Endothelial cell of umbilical vein (primary cell): ENCODE results near the gene UBA5. TPM values are rescaled to one million over a fixed set of nuclear protein-coding genes. Genes with fewer than 3 reads are reported as not detected.

Experiments used
- BruUV-seq: library from RNA; stranded (reverse); fragments of 400-500 nt; replicated peaks from 2 replicates; lab custom pipeline; 2021; lab: Mats Ljungman, UMichigan
- CTCF ChIA-PET: fragments of 300-600, 350-600 bp; sonication (Branson Sonifier 250); formaldehyde crosslinking; loops from one replicate; lab custom pipeline; 2021; ENCODE audit warnings: antibody characterized with exemption, inconsistent platforms; lab: Charles Lee
- POLR2A ChIA-PET: fragments of 300-600, 350-600 bp; sonication (Branson Sonifier 250); formaldehyde crosslinking; loops from one replicate; lab custom pipeline; 2021; ENCODE audit warnings: antibody characterized with exemption, inconsistent platforms; lab: Charles Lee
- DNase-seq: peaks from one replicate; pipeline ENCODE4 v3.0.0-alpha.2; 2011; ENCODE audit warnings: low read depth, low spot score
- FAIRE-seq: peaks from 2 replicates; lab custom pipeline; 2011; peaks lifted over from hg19 to GRCh38; lab: Jason Lieb, UNC
- H2AFZ ChIP-seq: 2 replicates; pipeline ENCODE4 v1.6.0; 2012; ENCODE audit warnings: low read depth, low read length, control low read depth, inconsistent platforms
- H3K27ac ChIP-seq: 2 replicates; pipeline ENCODE4 v1.5.1; 2011; ENCODE audit warnings: low read depth, mild to moderate bottlenecking, control low read depth, low read length, moderate library complexity; ENCODE audit not compliant: insufficient read depth
- H3K27me3 ChIP-seq, 2 experiments: 2 replicates each; pipeline versions ENCODE4 v1.6.0 to v1.6.1; 2011; ENCODE audit warnings: low read length in 2 of 2, mixed read lengths in 1 of 2; ENCODE audit not compliant: control insufficient read depth in 2 of 2, insufficient read depth in 2 of 2
- H3K36me3 ChIP-seq, 2 experiments: 2 replicates in 1 of 2; 3 replicates in 1 of 2; pipeline ENCODE4 v1.5.1; 2011; ENCODE audit warnings: low read length in 2 of 2, mild to moderate bottlenecking in 1 of 2, moderate library complexity in 1 of 2; ENCODE audit not compliant: control insufficient read depth in 2 of 2, insufficient read depth in 2 of 2; ENCODE audit errors: extremely low read depth in 1 of 2
- H3K4me1 ChIP-seq: 3 replicates; pipeline ENCODE4 v1.5.1; 2011; ENCODE audit warnings: mild to moderate bottlenecking, low read length; ENCODE audit not compliant: control insufficient read depth, insufficient read depth; ENCODE audit errors: extremely low read depth
- H3K4me2 ChIP-seq: 2 replicates; pipeline ENCODE4 v1.6.1; 2011; ENCODE audit warnings: low read length, control low read depth, mixed read lengths; ENCODE audit not compliant: insufficient read depth
- H3K4me3 ChIP-seq, 3 experiments: fragments of 200-600 bp in 1 of 3; sonication (generic), shearing (Covaris generic) in 1 of 3; replicated peaks in 1 of 3; 2 replicates each; pipeline ENCODE4 v1.5.1; 2011 to 2016; ENCODE audit warnings: control low read depth in 3 of 3, low read length in 3 of 3, mild to moderate bottlenecking in 2 of 3, inconsistent platforms in 1 of 3, low read depth in 1 of 3, moderate library complexity in 1 of 3; ENCODE audit not compliant: insufficient read depth in 1 of 3
- H3K79me2 ChIP-seq: 2 replicates; pipeline ENCODE4 v1.6.0; 2012; ENCODE audit warnings: low read length, inconsistent platforms; ENCODE audit not compliant: control insufficient read depth, insufficient read depth
- H3K9ac ChIP-seq: replicated peaks from 2 replicates; pipeline ENCODE3; 2011; ENCODE audit warnings: low read length, control low read depth; ENCODE audit not compliant: insufficient read depth; ENCODE audit errors: extremely low read depth
- H3K9me1 ChIP-seq: replicated peaks from 3 replicates; pipeline ENCODE4 v1.6.0; 2011; ENCODE audit warnings: mild to moderate bottlenecking, low read length; ENCODE audit not compliant: control insufficient read depth, insufficient read depth; ENCODE audit errors: extremely low read depth
- H3K9me3 ChIP-seq: replicated peaks from 2 replicates; pipeline ENCODE4 v1.5.1; 2012; ENCODE audit warnings: low read length, inconsistent platforms; ENCODE audit not compliant: control insufficient read depth, insufficient read depth
- H4K20me1 ChIP-seq: replicated peaks from 2 replicates; pipeline ENCODE3; 2011; ENCODE audit warnings: mild to moderate bottlenecking, low read length; ENCODE audit not compliant: control insufficient read depth, insufficient read depth; ENCODE audit errors: extremely low read depth
- GATA2 ChIP-seq: IDR thresholded peaks from 2 replicates; pipeline ENCODE4 v1.7.0; 2011; ENCODE audit warnings: low read depth, mild to moderate bottlenecking, moderate library complexity, mixed read lengths, low read length; ENCODE audit not compliant: insufficient read length, insufficient read depth
- JUN ChIP-seq: IDR thresholded peaks from 2 replicates; pipeline ENCODE4 v1.6.1; 2011; ENCODE audit warnings: borderline replicate concordance, low read depth; ENCODE audit not compliant: insufficient read length, insufficient read depth
- POLR2A ChIP-seq: IDR thresholded peaks from 2 replicates; pipeline ENCODE4 v1.6.1; 2012; ENCODE audit warnings: low read depth, mild to moderate bottlenecking, control low read depth, low read length
- dilution Hi-C: fragments of 300-500 bp; cut with MboI; formaldehyde crosslinking; loops from one replicate; pipeline ENCODE4 v1.15.0; 2019; ENCODE audit warnings: low sequenced_read_pairs; ENCODE audit not compliant: extremely low pct_ligation_motif_present
- intact Hi-C: fragments of 100-400 bp; cut with micrococcal nuclease; formaldehyde crosslinking; loops from one replicate; pipeline ENCODE4 v1.10.0; 2022
- polyA plus RNA-seq, 4 experiments: library from polyadenylated mRNA; depleted of rRNA in 3 of 4; stranded (reverse) in 3 of 4; unstranded in 1 of 4; fragments of >200 nt; gene quantifications; 2 replicates each; pipeline versions ENCODE4 v1.2.1 to v1.2.3, GENCODE V29; 2011 to 2012; ENCODE audit warnings: missing spikeins in 1 of 4
- total RNA-seq: library from RNA; stranded (reverse); gene quantifications from 2 replicates; pipeline ENCODE4 v1.2.3, GENCODE V29; 2021
- TF ChIP-seq, protein P1 (sequence below), 2 donors: IDR thresholded peaks; 1 replicate in 1 of 2; 2 replicates in 1 of 2; pipeline ENCODE4 v1.5.1; 2011; ENCODE audit warnings: low read length in 2 of 2, mild to moderate bottlenecking in 2 of 2, moderate library complexity in 2 of 2, control low read depth in 1 of 2, inconsistent platforms in 1 of 2, low read depth in 1 of 2; ENCODE audit not compliant: insufficient read depth in 1 of 2; ENCODE audit errors: extremely low read depth in 1 of 2

Gene UBA5
- total and polyA plus RNA-seq, 2 donors (not counting 3 experiments of a cell fraction or from before 2014, with no cell fraction given), result 19.7 to 38.1 TPM

DNA sequence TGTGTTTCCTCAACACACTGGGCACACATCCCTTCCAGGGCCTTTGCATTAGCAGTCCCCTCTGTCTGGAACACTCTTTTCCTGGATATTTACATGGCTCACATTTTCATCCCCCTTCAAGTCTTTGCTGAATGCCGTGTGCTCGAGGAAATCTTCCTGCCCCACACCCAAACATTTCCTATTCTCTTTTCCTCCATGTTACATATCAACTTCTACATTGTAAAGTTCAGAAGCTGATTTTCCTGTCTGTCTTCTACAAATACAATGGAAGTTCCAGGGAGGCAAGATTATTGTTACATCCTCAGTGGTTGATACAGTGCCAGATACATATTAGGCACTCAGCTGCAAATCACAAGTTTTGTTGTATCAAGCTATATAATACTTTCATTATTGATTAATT lies 4.7 kb upstream of the UBA5 start:
- no peaks in the 10 kb centered on the region for H3K9me1 ChIP-seq
- peaks cover 15% of the 10 kb centered on the region for H3K4me1 ChIP-seq
- CTCF ChIA-PET, result interaction anchor here (1.0 to 1.9 kb wide), 3 partner anchors 10 to 120 kb away, joined by 3 to 6 read pairs (median 4); no protein-coding TSS in a partner anchor
- no peaks in the 10 kb centered on the region for H3K9me3 ChIP-seq
- FAIRE-seq, result no peak
- H3K27me3 ChIP-seq, result no peaks in the 10 kb centered on the region
- H3K4me3 ChIP-seq, result no peak overlapping the region
- H2AFZ ChIP-seq, result no peak overlapping the region
- no peak overlapping the region for H3K27ac ChIP-seq
- intact Hi-C loops (loop anchor here (5.0 kb wide), 1 partner anchor 238 kb away; the partner anchor contains the start of gene DNAJC13), dilution Hi-C loops (no loop called here)
- H3K79me2 ChIP-seq, result peaks cover 3% of the 10 kb centered on the region
- no peaks in the 10 kb centered on the region for H3K36me3 ChIP-seq
- no peak overlapping the region for H3K9ac ChIP-seq
- BruUV-seq, result no TSS peak
- DNase-seq, result peak; percentile 64
- TF ChIP-seq GATA2, result no peak
- no peak for TF ChIP-seq POLR2A
- no peak for TF ChIP-seq JUN
- TF ChIP-seq, protein P1, sequence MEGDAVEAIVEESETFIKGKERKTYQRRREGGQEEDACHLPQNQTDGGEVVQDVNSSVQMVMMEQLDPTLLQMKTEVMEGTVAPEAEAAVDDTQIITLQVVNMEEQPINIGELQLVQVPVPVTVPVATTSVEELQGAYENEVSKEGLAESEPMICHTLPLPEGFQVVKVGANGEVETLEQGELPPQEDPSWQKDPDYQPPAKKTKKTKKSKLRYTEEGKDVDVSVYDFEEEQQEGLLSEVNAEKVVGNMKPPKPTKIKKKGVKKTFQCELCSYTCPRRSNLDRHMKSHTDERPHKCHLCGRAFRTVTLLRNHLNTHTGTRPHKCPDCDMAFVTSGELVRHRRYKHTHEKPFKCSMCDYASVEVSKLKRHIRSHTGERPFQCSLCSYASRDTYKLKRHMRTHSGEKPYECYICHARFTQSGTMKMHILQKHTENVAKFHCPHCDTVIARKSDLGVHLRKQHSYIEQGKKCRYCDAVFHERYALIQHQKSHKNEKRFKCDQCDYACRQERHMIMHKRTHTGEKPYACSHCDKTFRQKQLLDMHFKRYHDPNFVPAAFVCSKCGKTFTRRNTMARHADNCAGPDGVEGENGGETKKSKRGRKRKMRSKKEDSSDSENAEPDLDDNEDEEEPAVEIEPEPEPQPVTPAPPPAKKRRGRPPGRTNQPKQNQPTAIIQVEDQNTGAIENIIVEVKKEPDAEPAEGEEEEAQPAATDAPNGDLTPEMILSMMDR (IDR thresholded peaks at IDR 0.05; ENCODE audit: extremely low read depth in 1 of 2, insufficient read depth in 1 of 2, low read depth in 1 of 2, low read length in 2 of 2), result no peak
- no peaks in the 10 kb centered on the region for H4K20me1 ChIP-seq
- H3K4me2 ChIP-seq, result peak overlapping the region; percentile 18
- POLR2A ChIA-PET, result no interaction called here
